GM19025 (cell line): ENCODE data around the gene ERLIN1.
A peak's percentile ranks its signal among the peaks of the same experiment; 100 is the strongest.

Source experiments
- ATAC-seq: cut with Tn5 transposase; IDR thresholded peaks from one replicate; pipeline ENCODE4 v1.9.1; 2021; ENCODE audit warnings: mild to moderate bottlenecking, low read depth, moderate library complexity; ENCODE audit not compliant: unreplicated experiment

The ERLIN1 gene

GRCh38 chr10:100185364-100186252 lies at the start of gene ERLIN1:
Gene ERLIN1 (minus strand): TSS chr10:100186029. CDS start chr10:100185626, 403 bp downstream.
- peak; percentile 85 for ATAC-seq

- ATAC-seq = no peak
Measured at GRCh38 chr10:100232101-100232500, 46.3 kb upstream of the ERLIN1 start.

GRCh38 chr10:100229819-100230422 lies 44.1 kb upstream of the ERLIN1 start:
- ATAC-seq = no peak

GRCh38 chr10:100223879-100224278 lies 38.0 kb upstream of the ERLIN1 start:
- no peak for ATAC-seq

- no peak for ATAC-seq
Measured at GRCh38 chr10:100222529-100222928, 36.7 kb upstream of the ERLIN1 start.

GRCh38 chr10:100216006-100216405 lies 30.2 kb upstream of the ERLIN1 start:
- no peak for ATAC-seq

GRCh38 chr10:100209303-100209702 lies 23.5 kb upstream of the ERLIN1 start:
- ATAC-seq = no peak

- ATAC-seq = no peak
Measured at GRCh38 chr10:100208276-100208675, 22.4 kb upstream of the ERLIN1 start.

- ATAC-seq = no peak
Measured at GRCh38 chr10:100204370-100204769, 18.5 kb upstream of the ERLIN1 start.

GRCh38 chr10:100201549-100201948 lies 15.7 kb upstream of the ERLIN1 start:
- no peak for ATAC-seq

GRCh38 chr10:100194711-100195110 lies 8.9 kb upstream of the ERLIN1 start:
- ATAC-seq = no peak

- no peak for ATAC-seq
Measured at GRCh38 chr10:100192350-100192749, 6.5 kb upstream of the ERLIN1 start.

GRCh38 chr10:100186253-100187212 lies 704 bp upstream of the ERLIN1 start:
- peak; percentile 44 for ATAC-seq

- no peak for ATAC-seq
Measured at GRCh38 chr10:100184840-100185239, 989 bp downstream of the ERLIN1 start.

- no peak for ATAC-seq
Measured at GRCh38 chr10:100184426-100184825, 1.4 kb downstream of the ERLIN1 start.

GRCh38 chr10:100183481-100183880 lies 2.3 kb downstream of the ERLIN1 start:
- ATAC-seq = no peak

- no peak for ATAC-seq
Measured at GRCh38 chr10:100182908-100183307, 2.9 kb downstream of the ERLIN1 start.

- ATAC-seq = no peak
Measured at GRCh38 chr10:100182281-100182680, 3.5 kb downstream of the ERLIN1 start.

GRCh38 chr10:100175875-100176274 lies 10.0 kb downstream of the ERLIN1 start:
- no peak for ATAC-seq
